Right lung (tissue), 5 donors: ENCODE measurements around the gene GRIK3. TPM values are rescaled to one million over a fixed set of nuclear protein-coding genes. Genes with fewer than 3 reads are reported as not detected.

Source experiments
- DNase-seq, 2 donors: peaks; one replicate each; pipeline ENCODE4 v3.0.0-alpha.2; 2013
- polyA plus RNA-seq, 5 donors: library from polyadenylated mRNA; unstranded; fragments of 120-200 nt; gene quantifications; one replicate each; pipeline versions ENCODE4 v1.2.1 to v1.2.3, GENCODE V29; 2013; ENCODE audit warnings: inconsistent platforms in 1 of 5, low replicate concordance in 1 of 5; ENCODE audit not compliant: insufficient read length in 5 of 5, insufficient read depth in 1 of 5

GRIK3 gene
- polyA plus RNA-seq, 5 donors, result 0.35 to 1.00 (median 0.54) TPM

GRCh38 chr1:37047542-37047941 is 13.2 kb upstream of the GRIK3 start:
- no peak for DNase-seq

GRCh38 chr1:37043101-37043500 is 8.8 kb upstream of the GRIK3 start:
- DNase-seq, result no peak

- DNase-seq, result no peak
Observed at GRCh38 chr1:37042506-37042905, 8.2 kb upstream of the GRIK3 start.

GRCh38 chr1:37041483-37041882 is 7.2 kb upstream of the GRIK3 start:
- no peak for DNase-seq

GRCh38 chr1:37040773-37041172 is 6.5 kb upstream of the GRIK3 start:
- no peak for DNase-seq

- no peak for DNase-seq
Observed at GRCh38 chr1:37040261-37040660, 5.9 kb upstream of the GRIK3 start.

- DNase-seq, result peak in 1 of 2 donors; percentile 37
Observed at GRCh38 chr1:37038227-37039093, 4.1 kb upstream of the GRIK3 start.

GRCh38 chr1:37037690-37038089 is 3.4 kb upstream of the GRIK3 start:
- DNase-seq, result no peak

- no peak for DNase-seq
Observed at GRCh38 chr1:37036667-37037053, 2.3 kb upstream of the GRIK3 start.

- no peak for DNase-seq
Observed at GRCh38 chr1:37035796-37036666, 1.7 kb upstream of the GRIK3 start.

- DNase-seq, result no peak
Observed at GRCh38 chr1:37035014-37035691, 838 bp upstream of the GRIK3 start.

- no peak for DNase-seq
Observed at GRCh38 chr1:37033355-37034101, 787 bp downstream of the GRIK3 start.

GRCh38 chr1:37032660-37033354 is 1.5 kb downstream of the GRIK3 start:
- no peak for DNase-seq

GRCh38 chr1:37031871-37032270 is 2.4 kb downstream of the GRIK3 start:
- no peak for DNase-seq

- no peak for DNase-seq
Observed at GRCh38 chr1:37031429-37031828, 2.9 kb downstream of the GRIK3 start.

GRCh38 chr1:37028981-37029617 is 5.2 kb downstream of the GRIK3 start:
- DNase-seq, result no peak

- no peak for DNase-seq
Observed at GRCh38 chr1:37021502-37021901, 12.8 kb downstream of the GRIK3 start.

- DNase-seq, result no peak
Observed at GRCh38 chr1:37020653-37021277, 13.6 kb downstream of the GRIK3 start.

GRCh38 chr1:37018510-37018909 is 15.8 kb downstream of the GRIK3 start:
- DNase-seq, result no peak

- DNase-seq, result no peak
Observed at GRCh38 chr1:37017720-37018119, 16.6 kb downstream of the GRIK3 start.
